GM20000 (cell line): ENCODE results near the gene ZNF362.

ENCODE experiments used
- DNase-seq: peaks from one replicate; pipeline ENCODE4 v3.0.0; 2012; ENCODE audit warnings: low spot score
- TF ChIP-seq, protein P1 (sequence below): IDR thresholded peaks from 2 replicates; pipeline ENCODE4 v1.5.1; 2012; ENCODE audit warnings: mild to moderate bottlenecking, control low read depth; ENCODE audit errors: extremely low read depth, missing control alignments

Gene ZNF362

DNA sequence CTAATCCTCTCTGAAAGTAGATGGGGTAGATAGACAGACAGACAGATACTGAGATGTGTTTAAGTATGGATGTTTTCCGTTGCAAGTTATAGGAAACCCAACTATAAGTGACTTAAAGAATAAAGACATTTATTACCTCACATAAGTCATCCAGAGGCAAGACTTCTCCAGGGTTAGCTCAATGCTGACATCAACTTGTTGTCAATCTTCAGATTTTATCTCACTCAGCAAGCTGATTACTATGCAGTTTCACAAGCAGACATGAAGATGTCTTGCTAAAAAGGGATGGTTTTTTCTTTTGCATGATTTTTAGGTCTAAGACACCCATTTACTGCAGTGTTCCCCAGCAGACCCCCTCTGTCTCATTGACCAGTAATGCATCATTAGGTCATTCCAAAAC lies 30.7 kb upstream of the ZNF362 start:
- no peak for DNase-seq
- TF ChIP-seq, protein P1, sequence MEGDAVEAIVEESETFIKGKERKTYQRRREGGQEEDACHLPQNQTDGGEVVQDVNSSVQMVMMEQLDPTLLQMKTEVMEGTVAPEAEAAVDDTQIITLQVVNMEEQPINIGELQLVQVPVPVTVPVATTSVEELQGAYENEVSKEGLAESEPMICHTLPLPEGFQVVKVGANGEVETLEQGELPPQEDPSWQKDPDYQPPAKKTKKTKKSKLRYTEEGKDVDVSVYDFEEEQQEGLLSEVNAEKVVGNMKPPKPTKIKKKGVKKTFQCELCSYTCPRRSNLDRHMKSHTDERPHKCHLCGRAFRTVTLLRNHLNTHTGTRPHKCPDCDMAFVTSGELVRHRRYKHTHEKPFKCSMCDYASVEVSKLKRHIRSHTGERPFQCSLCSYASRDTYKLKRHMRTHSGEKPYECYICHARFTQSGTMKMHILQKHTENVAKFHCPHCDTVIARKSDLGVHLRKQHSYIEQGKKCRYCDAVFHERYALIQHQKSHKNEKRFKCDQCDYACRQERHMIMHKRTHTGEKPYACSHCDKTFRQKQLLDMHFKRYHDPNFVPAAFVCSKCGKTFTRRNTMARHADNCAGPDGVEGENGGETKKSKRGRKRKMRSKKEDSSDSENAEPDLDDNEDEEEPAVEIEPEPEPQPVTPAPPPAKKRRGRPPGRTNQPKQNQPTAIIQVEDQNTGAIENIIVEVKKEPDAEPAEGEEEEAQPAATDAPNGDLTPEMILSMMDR = no peak

DNA sequence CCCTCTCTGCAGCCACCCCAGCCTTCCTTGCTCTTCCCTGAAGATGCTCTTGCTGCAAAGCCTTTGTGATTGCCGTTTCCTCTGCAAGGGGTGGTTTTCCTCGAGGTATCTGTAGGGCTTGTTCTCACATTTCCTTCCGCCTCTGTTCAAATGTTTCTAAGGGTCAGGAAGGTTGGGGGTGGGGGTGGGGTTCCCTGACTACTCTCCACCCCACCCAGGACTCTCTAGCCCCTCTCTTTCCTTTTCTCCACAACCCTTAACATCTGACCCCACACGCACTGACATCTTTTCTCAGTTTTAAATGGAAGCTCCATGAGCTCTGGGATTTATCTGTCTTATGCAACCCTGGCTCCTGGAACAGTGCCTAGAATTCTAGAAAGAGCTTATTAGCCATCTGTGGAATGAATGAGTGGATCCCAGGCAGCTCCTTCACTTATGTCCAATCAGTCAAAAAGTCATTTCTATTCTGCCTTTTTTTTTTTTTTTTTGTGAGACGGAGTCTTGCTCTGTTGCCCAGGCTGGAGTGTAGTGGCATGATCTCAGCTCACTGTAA lies 27.3 kb upstream of the ZNF362 start:
- DNase-seq = no peak
- TF ChIP-seq, protein P1 = no peak

DNA sequence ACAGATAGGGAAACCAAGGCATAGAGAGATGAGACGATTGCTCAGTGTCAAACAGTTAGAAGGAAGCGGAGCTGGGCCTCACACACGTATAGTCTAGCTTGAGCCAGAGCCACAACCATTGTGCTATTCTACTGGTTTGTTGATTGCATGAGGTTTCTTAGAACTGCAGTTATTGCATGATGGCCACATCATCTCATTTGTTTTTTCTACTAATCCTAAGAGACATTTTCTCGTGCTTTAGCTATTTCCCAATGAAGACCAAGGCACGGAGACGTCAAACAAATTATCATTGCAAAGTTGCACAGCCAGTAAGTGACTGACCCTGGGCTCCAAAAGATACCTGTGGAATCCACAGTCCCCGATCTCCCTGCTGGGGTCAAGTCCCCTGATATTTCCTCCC lies 25.1 kb upstream of the ZNF362 start:
- TF ChIP-seq, protein P1 = no peak
- DNase-seq = no peak

DNA sequence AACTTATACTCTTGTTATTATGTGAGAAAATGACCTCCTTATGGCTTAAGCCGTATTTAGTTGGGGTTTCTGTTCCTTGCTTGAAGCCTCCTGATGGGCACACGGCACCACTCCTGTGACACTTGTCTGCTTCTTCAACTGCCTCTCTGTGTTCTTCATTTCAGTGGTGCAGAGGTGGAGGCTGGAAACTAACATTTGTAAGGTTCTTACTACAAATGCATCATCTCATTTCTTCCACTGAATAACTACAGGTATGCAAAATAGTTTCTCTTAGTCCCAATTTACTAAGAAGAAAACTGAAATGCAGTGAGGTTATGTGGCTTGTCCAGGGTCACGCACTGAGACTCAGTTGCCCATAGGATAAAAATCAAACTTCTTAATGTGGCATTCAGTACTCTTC lies 23.6 kb upstream of the ZNF362 start:
- DNase-seq = no peak
- TF ChIP-seq, protein P1 = no peak

DNA sequence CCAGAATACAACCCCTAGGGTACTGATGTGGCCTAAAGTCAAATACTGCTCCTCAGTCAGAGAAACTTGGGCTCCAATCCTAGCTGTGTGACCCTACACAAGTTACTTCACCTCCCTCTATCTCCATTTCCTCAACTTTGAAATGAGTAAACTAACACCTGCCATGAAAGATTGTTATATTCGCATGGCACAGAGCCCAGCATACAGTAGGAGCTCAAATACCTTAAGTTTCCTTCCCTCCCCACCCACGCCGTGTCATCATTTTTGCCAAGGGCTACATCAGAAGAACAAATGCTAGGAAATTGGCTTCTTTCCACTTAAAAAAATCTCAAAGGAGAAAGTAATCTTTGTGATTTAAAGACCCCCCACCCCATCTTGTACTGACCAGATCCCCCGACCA lies 22.2 kb upstream of the ZNF362 start:
- DNase-seq = no peak
- TF ChIP-seq, protein P1 = no peak

DNA sequence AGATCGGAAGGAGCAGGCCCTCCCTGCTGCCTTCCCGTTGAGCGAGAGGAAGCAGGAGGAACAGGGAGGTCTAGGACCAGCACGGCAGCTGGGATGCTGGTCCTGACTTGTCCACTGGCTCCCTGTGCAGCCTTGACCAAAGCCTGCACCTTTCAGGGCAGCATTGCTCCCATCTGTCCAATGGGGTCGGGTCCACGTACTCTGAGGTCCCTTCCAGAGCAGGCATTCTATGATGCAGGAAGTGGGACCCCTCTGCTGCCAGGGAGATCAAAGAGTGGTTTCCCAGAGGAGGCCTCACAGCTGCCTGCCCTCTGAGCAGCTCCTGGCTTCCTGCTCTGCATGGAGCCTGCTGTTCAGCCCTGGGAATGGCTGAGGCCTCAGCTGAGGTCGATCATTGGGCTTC lies 21.7 kb upstream of the ZNF362 start:
- TF ChIP-seq, protein P1 = no peak
- no peak for DNase-seq

DNA sequence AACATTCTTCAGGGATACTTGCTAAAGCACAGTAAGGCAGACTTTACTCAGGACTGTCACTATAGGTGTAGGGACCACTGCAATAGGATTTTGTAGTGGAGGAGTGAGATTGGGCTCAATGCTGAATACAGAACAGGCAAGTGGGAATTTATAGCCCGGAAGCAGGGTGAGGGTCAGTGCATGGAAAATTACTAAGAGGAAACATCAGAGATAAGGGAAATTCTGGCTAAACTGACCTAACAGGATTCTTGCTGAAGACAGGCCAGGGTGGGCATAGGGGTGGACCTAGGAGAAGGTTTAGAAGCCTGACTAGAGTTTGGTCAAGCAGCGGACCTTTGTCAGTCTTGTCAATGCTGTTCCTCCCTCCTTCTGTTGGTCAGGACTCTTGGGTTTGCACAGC lies 20.8 kb upstream of the ZNF362 start:
- no peak for DNase-seq
- TF ChIP-seq, protein P1 = no peak

DNA sequence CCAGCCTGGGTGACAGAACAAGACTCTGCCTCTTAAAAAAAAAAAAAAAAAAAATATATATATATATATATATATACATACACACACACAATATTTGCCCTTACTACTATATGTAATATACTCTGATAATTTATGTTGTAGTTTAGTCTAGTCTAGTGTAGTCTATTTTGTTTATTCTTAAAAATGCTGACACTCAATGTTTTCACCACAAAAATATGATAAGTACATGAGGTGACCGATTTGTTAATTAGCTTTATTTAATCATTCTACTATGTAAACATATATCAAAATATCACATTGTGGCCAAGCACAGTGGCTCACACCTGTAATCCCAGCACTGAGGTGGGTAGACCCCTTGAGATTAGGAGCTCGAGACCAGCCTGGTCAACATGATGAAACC lies 19.8 kb upstream of the ZNF362 start:
- DNase-seq = no peak
- TF ChIP-seq, protein P1 = no peak
